ENCODE data around the gene RMI2. TPM values are rescaled to one million over a fixed set of nuclear protein-coding genes. Genes with fewer than 3 reads are reported as not detected.

RMI2 gene
- total RNA-seq, 1 experiment from 2014 or later = 33.7 TPM

DNA sequence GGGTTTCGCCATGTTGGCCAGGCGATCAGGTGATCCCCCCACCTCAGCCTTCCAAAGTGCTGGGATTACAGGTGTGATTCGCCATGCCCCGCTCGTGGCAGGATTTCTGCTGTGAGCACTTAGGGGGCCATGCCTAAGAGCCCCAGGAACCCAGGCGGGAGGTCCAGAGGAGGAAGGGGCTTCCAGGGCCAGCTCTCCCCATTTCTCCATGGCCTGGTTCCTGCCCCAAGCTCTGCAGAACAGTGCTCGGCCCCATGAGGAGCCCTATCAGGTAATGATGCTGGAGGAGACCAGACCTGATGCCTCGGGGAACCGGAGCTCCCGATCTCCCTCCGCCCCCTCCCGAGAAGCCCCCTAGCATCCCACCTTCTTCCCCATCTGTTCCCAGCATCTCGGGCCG is 53.6 kb downstream of the RMI2 start:
- no peak for DNase-seq (ENCODE audit: low spot score)

- DNase-seq (ENCODE audit: low spot score) = no peak
These were observed 54.1 kb downstream of the RMI2 start for GRCh38 chr16:11399261-11399831.

DNA sequence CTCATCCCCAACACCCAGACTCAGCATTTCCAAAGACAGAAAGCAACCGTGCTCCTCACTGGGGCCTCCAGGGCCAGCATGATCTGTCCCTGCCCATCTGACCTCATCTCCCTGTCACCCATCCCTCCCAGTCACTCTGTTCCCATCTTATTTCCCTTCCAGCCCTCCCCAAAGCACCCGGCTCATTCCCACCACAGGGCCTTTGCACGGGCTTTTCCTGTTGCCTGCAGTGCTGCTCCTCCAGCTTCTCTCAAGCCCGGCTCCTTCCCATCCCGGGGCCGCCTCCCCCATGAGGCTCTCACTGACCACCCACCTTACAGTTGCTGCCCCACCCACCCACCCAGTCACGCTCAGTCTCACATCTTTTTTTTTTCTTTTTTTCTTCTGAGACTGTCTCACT is 54.8 kb downstream of the RMI2 start:
- DNase-seq (ENCODE audit: low spot score) = no peak

Other genes with a start within 250 kb of the RMI2 start
- gene SOCS1, start 89.3 kb upstream of the RMI2 start, total RNA-seq (2014; rRNA removed; shearing (Covaris generic)) = 0.17 TPM in 1 of 2 replicates, not detected in the other
- gene TNP2, start 76.1 kb upstream of the RMI2 start, total RNA-seq (2014; rRNA removed; shearing (Covaris generic)) = not detected in 2 replicates
- not detected in 2 replicates for gene PRM3, start 71.8 kb upstream of the RMI2 start, total RNA-seq (2014; rRNA removed; shearing (Covaris generic))
- not detected in 2 replicates for gene PRM2, start 69.0 kb upstream of the RMI2 start, total RNA-seq (2014; rRNA removed; shearing (Covaris generic))
- gene PRM1, start 64.1 kb upstream of the RMI2 start, total RNA-seq (2014; rRNA removed; shearing (Covaris generic)) = not detected in 2 replicates
- 30.1 and 38.4 TPM in 2 replicates for gene LITAF, start 241.5 kb downstream of the RMI2 start, total RNA-seq (2014; rRNA removed; shearing (Covaris generic))